Frontal cortex (tissue), 4 donors: ENCODE results near the gene VAV2. TPM values are rescaled to one million over a fixed set of nuclear protein-coding genes. Genes with fewer than 3 reads are reported as not detected.
A peak's percentile ranks its signal among the peaks of the same experiment; 100 is the strongest.
"Not testable (repeated sequence)": the region's sequence is repeated elsewhere in the genome, so short reads cannot be mapped to it uniquely, and the experiment has no call there.

Source experiments
- DNase-seq, 2 donors: peaks; one replicate each; pipeline ENCODE4 v3.0.0; 2012; ENCODE audit warnings: low spot score in 2 of 2
- FAIRE-seq: peaks from 2 replicates; lab custom pipeline; 2012; peaks lifted over from hg19 to GRCh38; lab: Jason Lieb, UNC
- total RNA-seq: library from RNA; depleted of rRNA; stranded (reverse); fragments of >200 nt; gene quantifications from one replicate; pipeline ENCODE4 v1.2.3, GENCODE V29; 2014
- donor health status: control.
- donor health status: control.
- donor health status: control.

VAV2 gene
- total RNA-seq, 1 donor from 2014 or later, result 31.0 TPM

DNA sequence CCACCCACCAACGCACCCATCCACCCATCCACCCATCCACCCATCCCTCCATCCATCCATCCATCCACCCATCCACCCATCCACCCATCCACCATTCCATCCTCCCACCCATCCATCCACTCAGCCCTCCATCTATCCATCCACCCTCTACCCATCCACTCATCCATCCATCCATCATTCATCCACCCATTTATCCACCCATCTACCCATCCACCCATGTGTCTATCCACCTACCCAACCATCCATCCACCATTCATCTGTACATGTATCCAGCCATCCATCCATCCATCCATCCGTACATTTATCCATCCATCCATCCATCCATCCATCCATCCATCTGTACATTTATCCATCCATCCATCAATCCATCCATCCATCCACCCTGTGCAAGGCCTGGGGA, 11.1 kb upstream of the VAV2 start:
- FAIRE-seq (no peak), DNase-seq (no peak)

DNA sequence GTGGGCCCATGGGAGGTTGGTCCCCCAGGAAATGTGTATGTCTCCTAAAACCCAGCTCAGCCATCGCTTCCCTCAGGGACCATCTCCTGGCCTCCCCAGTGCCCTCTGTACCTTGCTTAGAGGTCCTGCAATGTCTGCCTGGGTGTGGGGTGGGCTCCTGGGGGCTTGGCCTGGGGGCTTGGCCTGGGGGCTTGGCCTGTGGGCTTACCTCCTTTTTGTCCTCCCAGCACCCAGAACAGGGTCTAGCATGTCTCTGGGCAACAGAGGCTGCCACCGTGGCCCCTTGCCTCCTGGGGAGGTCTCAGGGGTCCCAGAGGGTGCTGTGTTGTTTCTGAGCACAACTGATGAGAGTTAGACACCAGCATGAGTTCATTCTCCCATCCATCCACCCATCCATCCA, 10.7 kb upstream of the VAV2 start:
- FAIRE-seq, result no peak
- DNase-seq, result no peak

DNA sequence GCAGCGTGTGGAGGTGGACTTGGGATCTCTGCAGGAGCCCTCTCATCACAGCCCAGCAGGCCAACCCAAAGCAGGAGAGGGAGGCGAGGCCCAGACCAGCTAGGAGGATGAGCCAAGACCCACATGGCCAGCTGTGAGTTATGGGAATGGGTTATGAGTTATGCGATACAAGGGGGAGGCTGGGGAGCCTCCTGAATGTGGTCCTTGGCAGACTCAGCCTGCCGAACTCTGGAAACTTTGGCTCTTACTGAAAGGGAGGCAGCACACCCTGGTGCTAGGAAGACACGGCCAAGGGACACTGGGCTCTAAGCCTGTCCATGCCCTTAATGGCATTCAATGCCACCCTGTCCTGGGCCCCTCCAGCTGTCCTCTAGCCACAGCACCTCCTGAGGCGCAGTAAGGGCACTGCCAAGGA, 7.7 kb upstream of the VAV2 start:
- no peak for DNase-seq

DNA sequence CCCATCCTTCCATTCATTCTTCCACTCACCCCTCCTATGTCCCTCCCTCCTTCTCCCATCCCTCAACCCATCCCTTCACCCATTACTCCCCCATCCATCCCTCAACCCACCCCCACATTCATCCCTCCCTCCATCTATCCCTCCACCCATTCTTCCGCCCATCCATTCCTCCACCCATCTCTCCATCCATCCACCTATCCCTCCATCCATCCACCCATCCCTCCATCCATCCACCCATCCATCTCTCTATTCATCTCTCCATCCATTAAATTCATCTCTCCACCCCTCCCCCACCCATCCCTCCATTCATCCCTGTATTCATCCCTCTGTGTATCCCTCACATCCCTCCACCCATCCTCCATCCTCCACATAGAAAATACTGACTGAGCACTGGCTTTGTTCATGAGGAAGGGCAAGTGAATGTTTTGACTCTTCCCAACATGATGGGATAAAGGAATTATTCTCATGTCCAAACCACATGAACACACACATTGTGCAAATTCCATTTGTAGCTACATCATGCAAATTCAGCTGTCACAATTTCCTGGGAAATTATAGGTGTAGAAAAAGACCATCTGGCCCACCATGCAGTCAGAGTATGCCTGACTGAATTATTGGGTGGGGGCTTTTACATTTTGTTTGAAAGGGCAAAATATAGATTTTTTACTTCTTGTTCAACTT, 6.9 kb upstream of the VAV2 start:
- no peak for DNase-seq
- no peak for FAIRE-seq

More for the DNA sequence above, 7.7 kb upstream of the VAV2 start:
- FAIRE-seq, result no peak

GRCh38 chr9:133997584-133997983, 5.5 kb upstream of the VAV2 start:
- FAIRE-seq (no peak), DNase-seq (no peak)

GRCh38 chr9:133996531-133997520, 4.7 kb upstream of the VAV2 start:
- FAIRE-seq, result no peak
- no peak for DNase-seq

DNA sequence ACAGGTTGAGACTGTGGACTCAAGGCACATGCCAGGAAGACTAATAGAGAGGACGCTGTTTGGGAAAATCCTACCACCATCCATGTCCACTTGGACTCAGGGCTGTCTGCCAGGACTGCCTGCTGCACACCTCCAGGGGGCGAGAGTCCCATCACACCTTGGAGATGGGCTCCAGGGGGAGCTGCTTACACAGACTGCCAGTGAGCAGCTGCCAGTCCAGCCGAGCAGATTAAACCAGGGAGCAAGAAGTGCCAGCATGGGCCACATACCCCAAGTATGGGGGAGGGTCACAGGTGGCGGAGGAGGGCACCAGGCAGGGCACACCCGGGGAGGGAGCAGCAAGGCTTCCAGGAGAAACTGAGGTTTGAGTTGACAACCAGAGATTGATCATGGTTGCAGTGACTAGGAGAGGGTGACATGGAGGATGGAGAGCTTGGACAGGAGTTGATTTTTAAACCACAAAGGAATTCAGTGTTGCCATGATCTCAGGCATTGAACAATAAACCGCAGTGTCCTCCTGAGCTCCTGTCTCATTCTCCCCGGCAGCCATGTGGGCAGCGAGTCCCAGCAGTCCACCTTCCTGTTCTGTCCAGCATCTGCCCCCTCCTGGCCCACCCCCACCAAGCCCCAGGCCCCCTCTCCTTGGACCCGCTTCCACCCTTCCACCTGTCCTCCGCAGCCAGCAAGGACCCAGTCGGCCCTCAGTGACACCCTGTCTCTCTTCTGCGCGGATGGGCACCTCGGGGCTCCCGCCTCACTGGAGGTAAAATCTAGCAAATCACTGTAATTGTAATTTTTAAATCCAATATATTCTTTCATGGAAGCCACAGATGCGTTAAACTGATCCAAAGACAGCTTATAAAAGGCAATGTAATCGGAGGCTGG, 3.1 kb upstream of the VAV2 start:
- DNase-seq, result no peak
- no peak for FAIRE-seq

GRCh38 chr9:133994353-133995011, 2.4 kb upstream of the VAV2 start:
- FAIRE-seq (no peak), DNase-seq (peak; percentile 83 to 86)

- no peak for FAIRE-seq
Measured at GRCh38 chr9:133993635-133994253, 1.6 kb upstream of the VAV2 start.

DNA sequence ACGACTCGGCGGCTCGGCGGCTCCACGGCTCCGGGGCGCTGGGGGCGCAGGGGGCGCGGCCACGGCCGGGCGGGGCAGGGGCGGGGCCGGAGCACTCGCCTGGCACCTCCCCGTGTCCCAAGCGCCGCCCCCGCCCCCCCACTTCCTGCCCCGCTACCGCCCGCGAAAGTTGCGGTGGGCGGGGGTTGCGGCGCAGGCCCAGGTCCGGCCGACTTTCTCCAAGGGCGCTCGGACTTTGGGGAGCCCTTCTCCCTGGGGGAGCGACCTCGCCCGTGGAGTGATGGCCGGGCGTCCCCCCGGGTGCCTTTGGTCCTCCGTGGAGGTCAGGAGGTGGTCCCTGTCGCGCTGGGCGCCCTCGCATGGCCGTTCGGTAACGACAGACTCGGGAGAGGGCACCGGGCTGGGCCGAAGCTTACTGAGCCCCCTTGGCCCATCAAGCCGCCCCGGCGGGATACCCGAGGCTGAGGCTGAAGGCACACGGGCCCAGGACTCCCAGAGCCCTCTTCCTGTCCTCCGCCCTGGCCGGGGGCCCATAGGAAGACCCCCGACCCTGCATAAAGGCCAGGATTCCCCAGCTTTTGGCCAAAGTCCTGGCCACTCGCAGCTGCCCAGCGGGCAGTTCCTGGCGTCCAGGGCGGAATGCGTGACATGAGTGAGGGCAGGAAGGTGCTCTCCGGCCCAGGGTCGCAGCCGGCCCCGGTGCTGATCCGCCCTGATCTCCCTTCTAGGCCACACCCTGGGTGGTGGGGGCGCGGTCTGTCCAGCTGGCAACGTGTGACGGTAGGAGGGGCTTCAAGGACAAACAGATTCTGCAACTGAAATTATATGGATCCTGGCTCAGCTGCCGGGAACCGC, 883 bp upstream of the VAV2 start:
- FAIRE-seq, result no peak

More at GRCh38 chr9:133993635-133994253, 1.6 kb upstream of the VAV2 start:
- DNase-seq, result no peak

DNA sequence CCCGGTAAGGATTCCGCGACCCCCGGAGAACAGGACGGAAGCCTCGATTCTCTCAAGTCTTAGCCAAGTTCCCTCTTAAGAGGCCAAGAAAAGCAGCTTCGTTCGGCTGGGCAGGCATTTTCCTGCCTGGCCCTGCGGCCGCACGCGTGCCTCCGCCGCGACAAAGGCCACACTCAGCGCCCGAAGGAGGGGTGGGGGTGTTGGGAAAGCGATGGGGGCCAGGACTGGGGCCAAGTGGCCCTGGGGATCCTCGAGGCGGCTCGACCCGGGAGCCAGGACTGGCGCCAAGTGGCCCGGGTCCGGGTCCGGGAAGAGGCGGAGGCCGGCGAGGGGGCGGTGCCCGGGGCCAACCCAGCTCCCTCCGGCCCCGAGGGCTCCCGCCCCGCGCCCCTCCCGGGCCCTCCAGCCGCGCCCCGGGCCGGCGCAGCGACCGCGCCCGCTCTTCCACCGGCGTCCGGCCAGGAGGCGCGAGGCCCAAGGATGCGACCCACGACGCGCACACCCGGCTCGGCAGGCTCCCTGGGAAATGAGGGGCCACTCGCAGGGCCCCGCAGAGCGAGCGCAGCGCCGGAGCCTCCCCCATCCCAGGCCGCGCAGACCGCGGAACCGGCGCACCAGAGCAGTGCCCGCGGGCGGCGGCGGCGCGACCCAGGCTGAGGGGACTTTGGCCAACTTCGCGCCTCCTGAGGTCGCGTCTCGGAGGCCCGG, 756 bp downstream of the VAV2 start:
- FAIRE-seq, result no peak
- no peak for DNase-seq

More for the DNA sequence above, 883 bp upstream of the VAV2 start:
- peak; percentile 77 to 82 for DNase-seq

DNA sequence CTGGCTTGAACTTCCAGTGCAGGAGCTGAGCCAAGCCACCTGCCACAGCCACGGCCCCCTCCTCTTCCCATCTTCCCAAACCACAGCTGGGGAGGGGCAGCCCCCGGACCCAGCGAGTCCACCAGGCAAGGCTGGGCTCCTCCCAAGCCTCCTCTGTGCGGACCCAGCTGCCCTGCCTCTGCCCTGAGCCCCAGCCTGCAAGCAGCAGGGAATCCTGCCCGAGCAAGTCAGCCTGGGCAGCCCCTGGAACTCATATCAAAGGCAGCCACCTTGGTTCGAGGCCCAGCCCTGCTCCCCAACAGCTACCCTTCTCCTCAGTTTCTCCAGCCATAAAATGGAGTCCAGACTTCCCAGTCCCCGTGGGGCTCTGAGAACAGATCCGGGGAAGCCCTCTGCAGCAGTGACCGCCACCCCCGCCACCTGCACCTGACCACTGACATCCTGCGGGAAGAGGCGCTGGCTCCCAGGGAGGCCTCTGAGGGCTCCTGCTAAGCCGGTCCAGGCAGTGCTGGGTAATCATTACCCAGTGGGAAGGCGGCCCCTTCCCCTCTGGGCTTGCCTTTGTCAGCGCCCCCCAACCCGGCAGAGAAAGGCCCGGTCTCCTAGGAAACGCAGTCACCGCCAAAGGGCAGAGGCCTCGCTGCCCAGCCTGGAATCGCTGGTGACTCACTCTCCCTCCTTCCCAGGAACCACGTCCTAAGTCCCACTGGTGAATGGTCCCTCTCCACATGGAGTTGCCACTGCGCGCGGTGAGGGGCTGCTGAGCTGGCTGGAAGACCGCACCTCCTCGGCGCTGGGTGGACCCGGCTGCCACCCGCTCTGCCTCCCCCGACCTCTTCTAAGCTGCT, 1.5 kb downstream of the VAV2 start:
- DNase-seq (no peak), FAIRE-seq (no peak)

- no peak for FAIRE-seq
- no peak for DNase-seq
Measured at GRCh38 chr9:133989625-133990365, 2.3 kb downstream of the VAV2 start.

- not testable (repeated sequence) for DNase-seq, FAIRE-seq
Measured at GRCh38 chr9:133988771-133989170, 3.4 kb downstream of the VAV2 start.

GRCh38 chr9:133987946-133988665, 4.0 kb downstream of the VAV2 start:
- DNase-seq, result no peak

More at GRCh38 chr9:133987946-133988665, 4.0 kb downstream of the VAV2 start:
- no peak for FAIRE-seq
